ENCODE measurements around the gene CDH13.

CDH13 gene

GRCh38 chr16:82965808-82966207 lies 339.0 kb downstream of the CDH13 start:
- WGBS, 2 experiments (ENCODE audit: insufficient coverage in 2 of 2): 94 to 98% methylated on average over 2 to 4 of the region's 5 CpGs
- Histone ChIP-seq H3K9me3 (ENCODE audit: control insufficient read depth, low read length) (no peaks in the 10 kb centered on the region), H3K4me3 (ENCODE audit: extremely low read depth, insufficient read depth, low read length, poor library complexity, severe bottlenecking) (no peak overlapping the region), H3K27ac (ENCODE audit: low read depth, low read length, severe bottlenecking) (no peak overlapping the region), H3K36me3 (ENCODE audit: control insufficient read depth, insufficient read depth, low read length) (no peaks in the 10 kb centered on the region), H3K4me1 (ENCODE audit: control insufficient read depth, insufficient read depth, low read length, poor library complexity, severe bottlenecking) (no peaks in the 10 kb centered on the region)

- Histone ChIP-seq H3K27ac (ENCODE audit: low read depth, low read length, severe bottlenecking) (no peak overlapping the region), H3K4me3 (ENCODE audit: extremely low read depth, insufficient read depth, low read length, poor library complexity, severe bottlenecking) (no peak overlapping the region), H3K36me3 (ENCODE audit: control insufficient read depth, insufficient read depth, low read length) (no peaks in the 10 kb centered on the region), H3K4me1 (ENCODE audit: control insufficient read depth, insufficient read depth, low read length, poor library complexity, severe bottlenecking) (no peaks in the 10 kb centered on the region), H3K9me3 (ENCODE audit: control insufficient read depth, low read length) (no peaks in the 10 kb centered on the region)
- WGBS, 2 experiments (ENCODE audit: insufficient coverage in 2 of 2): 83 to 97% methylated on average over 4 to 6 of the region's 7 CpGs
Measured at GRCh38 chr16:82967424-82967823, 340.7 kb downstream of the CDH13 start.

GRCh38 chr16:82971126-82971525 lies 344.4 kb downstream of the CDH13 start:
- H3K27ac ChIP-seq (ENCODE audit: low read depth, low read length, severe bottlenecking): no peak overlapping the region
- H3K9me3 ChIP-seq (ENCODE audit: control insufficient read depth, low read length): no peaks in the 10 kb centered on the region
- H3K4me3 ChIP-seq (ENCODE audit: extremely low read depth, insufficient read depth, low read length, poor library complexity, severe bottlenecking): no peak overlapping the region
- peaks cover 7% of the 10 kb centered on the region for H3K4me1 ChIP-seq (ENCODE audit: control insufficient read depth, insufficient read depth, low read length, poor library complexity, severe bottlenecking)
- no peaks in the 10 kb centered on the region for H3K36me3 ChIP-seq (ENCODE audit: control insufficient read depth, insufficient read depth, low read length)
- WGBS, 2 experiments (ENCODE audit: insufficient coverage in 2 of 2): 89 to 93% methylated on average over 3 to 5 of the region's 5 CpGs

- Histone ChIP-seq H3K27ac (ENCODE audit: low read depth, low read length, severe bottlenecking) (no peak overlapping the region), H3K9me3 (ENCODE audit: control insufficient read depth, low read length) (no peaks in the 10 kb centered on the region), H3K4me3 (ENCODE audit: extremely low read depth, insufficient read depth, low read length, poor library complexity, severe bottlenecking) (no peak overlapping the region), H3K36me3 (ENCODE audit: control insufficient read depth, insufficient read depth, low read length) (no peaks in the 10 kb centered on the region), H3K4me1 (ENCODE audit: control insufficient read depth, insufficient read depth, low read length, poor library complexity, severe bottlenecking) (peaks cover 7% of the 10 kb centered on the region)
- WGBS, 2 experiments (ENCODE audit: insufficient coverage in 2 of 2): 92 to 100% methylated on average over 1 to 2 of the region's 4 CpGs
Measured at GRCh38 chr16:82972331-82972919, 345.7 kb downstream of the CDH13 start.

- Histone ChIP-seq H3K4me3 (ENCODE audit: extremely low read depth, insufficient read depth, low read length, poor library complexity, severe bottlenecking) (no peak overlapping the region), H3K27ac (ENCODE audit: low read depth, low read length, severe bottlenecking) (no peak overlapping the region), H3K4me1 (ENCODE audit: control insufficient read depth, insufficient read depth, low read length, poor library complexity, severe bottlenecking) (peaks cover 14% of the 10 kb centered on the region), H3K9me3 (ENCODE audit: control insufficient read depth, low read length) (peaks cover 7% of the 10 kb centered on the region), H3K36me3 (ENCODE audit: control insufficient read depth, insufficient read depth, low read length) (peaks cover 3% of the 10 kb centered on the region)
- 80 to 100% methylated on average over 1 of the region's 4 CpGs for WGBS, 2 experiments (ENCODE audit: insufficient coverage in 2 of 2)
Measured at GRCh38 chr16:82979406-82980111, 352.8 kb downstream of the CDH13 start.

- no peak overlapping the region for H3K4me3 ChIP-seq (ENCODE audit: extremely low read depth, insufficient read depth, low read length, poor library complexity, severe bottlenecking)
- WGBS, 2 experiments (ENCODE audit: insufficient coverage in 2 of 2): 100% methylated on average over 1 of the region's 3 CpGs
- H3K36me3 ChIP-seq (ENCODE audit: control insufficient read depth, insufficient read depth, low read length): peaks cover 11% of the 10 kb centered on the region
- peaks cover 7% of the 10 kb centered on the region for H3K9me3 ChIP-seq (ENCODE audit: control insufficient read depth, low read length)
- H3K27ac ChIP-seq (ENCODE audit: low read depth, low read length, severe bottlenecking): no peak overlapping the region
- H3K4me1 ChIP-seq (ENCODE audit: control insufficient read depth, insufficient read depth, low read length, poor library complexity, severe bottlenecking): peaks cover 7% of the 10 kb centered on the region
Measured at GRCh38 chr16:82980810-82981209, 354.0 kb downstream of the CDH13 start.

GRCh38 chr16:82987767-82988166 lies 361.0 kb downstream of the CDH13 start:
- 92 to 100% methylated on average over 1 to 2 of the region's 3 CpGs for WGBS, 2 experiments (ENCODE audit: insufficient coverage in 2 of 2)
- H3K36me3 ChIP-seq (ENCODE audit: control insufficient read depth, insufficient read depth, low read length): peaks cover 18% of the 10 kb centered on the region
- H3K4me3 ChIP-seq (ENCODE audit: extremely low read depth, insufficient read depth, low read length, poor library complexity, severe bottlenecking): no peak overlapping the region
- H3K9me3 ChIP-seq (ENCODE audit: control insufficient read depth, low read length): no peaks in the 10 kb centered on the region
- H3K4me1 ChIP-seq (ENCODE audit: control insufficient read depth, insufficient read depth, low read length, poor library complexity, severe bottlenecking): peaks cover 17% of the 10 kb centered on the region
- H3K27ac ChIP-seq (ENCODE audit: low read depth, low read length, severe bottlenecking): no peak overlapping the region

- Histone ChIP-seq H3K4me1 (ENCODE audit: control insufficient read depth, insufficient read depth, low read length, poor library complexity, severe bottlenecking) (peaks cover 12% of the 10 kb centered on the region), H3K9me3 (ENCODE audit: control insufficient read depth, low read length) (peaks cover 5% of the 10 kb centered on the region), H3K27ac (ENCODE audit: low read depth, low read length, severe bottlenecking) (no peak overlapping the region), H3K4me3 (ENCODE audit: extremely low read depth, insufficient read depth, low read length, poor library complexity, severe bottlenecking) (no peak overlapping the region), H3K36me3 (ENCODE audit: control insufficient read depth, insufficient read depth, low read length) (peaks cover 10% of the 10 kb centered on the region)
- WGBS, 2 experiments (ENCODE audit: insufficient coverage in 2 of 2): 83 to 92% methylated on average over 1 to 2 of the region's 3 CpGs
Measured at GRCh38 chr16:82990155-82990554, 363.4 kb downstream of the CDH13 start.

- H3K27ac ChIP-seq (ENCODE audit: low read depth, low read length, severe bottlenecking): no peak overlapping the region
- H3K4me1 ChIP-seq (ENCODE audit: control insufficient read depth, insufficient read depth, low read length, poor library complexity, severe bottlenecking): peaks cover 25% of the 10 kb centered on the region
- no peak overlapping the region for H3K4me3 ChIP-seq (ENCODE audit: extremely low read depth, insufficient read depth, low read length, poor library complexity, severe bottlenecking)
- peaks cover 7% of the 10 kb centered on the region for H3K36me3 ChIP-seq (ENCODE audit: control insufficient read depth, insufficient read depth, low read length)
- whole genome bisulfite sequencing, 2 experiments (ENCODE audit: insufficient coverage in 2 of 2): 85 to 100% methylated on average over 1 to 3 of the region's 4 CpGs
- peaks cover 6% of the 10 kb centered on the region for H3K9me3 ChIP-seq (ENCODE audit: control insufficient read depth, low read length)
Measured at GRCh38 chr16:82991410-82991809, 364.6 kb downstream of the CDH13 start.

GRCh38 chr16:82991966-82992675 lies 365.4 kb downstream of the CDH13 start:
- 80% methylated on average over 1 of the region's 4 CpGs; no CpG with 5 or more reads in 1 of the 2 experiments for WGBS, 2 experiments (ENCODE audit: insufficient coverage in 2 of 2)
- Histone ChIP-seq H3K4me1 (ENCODE audit: control insufficient read depth, insufficient read depth, low read length, poor library complexity, severe bottlenecking) (peaks cover 27% of the 10 kb centered on the region), H3K4me3 (ENCODE audit: extremely low read depth, insufficient read depth, low read length, poor library complexity, severe bottlenecking) (no peak overlapping the region), H3K9me3 (ENCODE audit: control insufficient read depth, low read length) (peaks cover 6% of the 10 kb centered on the region), H3K27ac (ENCODE audit: low read depth, low read length, severe bottlenecking) (no peak overlapping the region), H3K36me3 (ENCODE audit: control insufficient read depth, insufficient read depth, low read length) (no peaks in the 10 kb centered on the region)
